ENCODE data around the gene DBP.

The DBP gene

DNA sequence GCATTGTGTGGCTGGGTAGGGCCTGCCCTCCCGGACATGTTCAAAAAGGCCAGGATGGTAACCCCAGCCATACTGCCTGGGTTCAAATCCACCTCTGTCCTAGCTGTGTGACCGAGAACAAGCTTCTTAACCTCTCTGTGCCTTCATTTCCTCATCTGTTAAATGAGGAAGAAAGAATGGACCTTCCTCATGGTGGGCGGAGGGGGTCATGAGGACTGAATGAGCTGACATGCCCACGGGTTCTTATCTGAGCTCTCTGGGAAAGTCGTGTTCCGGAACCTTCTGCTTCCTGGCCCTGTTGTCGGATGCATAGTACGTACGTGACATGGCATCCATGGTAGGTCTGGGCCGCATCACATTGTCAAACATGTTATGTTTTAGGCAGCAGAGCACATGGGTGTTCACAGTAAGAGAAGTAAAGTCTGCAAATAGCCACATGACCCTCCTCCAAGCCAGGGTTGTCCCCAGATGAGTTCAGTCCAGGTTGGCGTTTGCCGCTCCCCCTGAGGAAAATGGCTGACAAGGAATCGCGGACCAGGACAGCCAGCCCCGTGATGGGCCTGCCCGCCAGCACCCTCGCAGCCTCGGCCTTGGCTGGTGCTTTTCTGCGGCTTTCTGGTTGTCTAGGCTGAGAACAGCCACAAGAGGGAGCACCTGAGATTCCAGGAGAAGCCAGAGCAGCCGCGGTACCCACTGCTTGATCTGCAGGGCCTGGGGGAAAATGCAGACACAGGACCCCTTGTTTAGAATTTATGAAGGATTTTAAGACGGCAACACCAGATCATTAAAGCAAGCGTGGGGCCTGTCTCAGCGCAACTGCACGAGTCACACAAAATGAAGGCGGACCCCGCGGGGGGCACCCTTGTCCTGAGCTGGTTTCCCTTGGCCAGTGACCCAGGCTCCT lies 38.0 kb upstream of the DBP start:
- TF ChIP-seq POLR2AphosphoS5 (IDR thresholded peaks at IDR 0.05; ENCODE audit: low read depth, low read length), result no peak
- TF ChIP-seq POLR2A (IDR thresholded peaks at IDR 0.05; ENCODE audit: low read depth, low read length), result no peak
- TF ChIP-seq TAF1 (IDR thresholded peaks at IDR 0.05; ENCODE audit: borderline replicate concordance, low read depth, low read length), result no peak
- DNase-seq (ENCODE audit: insufficient read length), result peak; percentile 93
- peak; percentile 87 for FAIRE-seq

- TF ChIP-seq TAF1 (IDR thresholded peaks at IDR 0.05; ENCODE audit: borderline replicate concordance, low read depth, low read length), result no peak
- no peak for TF ChIP-seq POLR2AphosphoS5 (IDR thresholded peaks at IDR 0.05; ENCODE audit: low read depth, low read length)
- no peak for TF ChIP-seq POLR2A (IDR thresholded peaks at IDR 0.05; ENCODE audit: low read depth, low read length)
- FAIRE-seq, result no peak
Observed at GRCh38 chr19:48674216-48674809, 37.1 kb upstream of the DBP start.

DNA sequence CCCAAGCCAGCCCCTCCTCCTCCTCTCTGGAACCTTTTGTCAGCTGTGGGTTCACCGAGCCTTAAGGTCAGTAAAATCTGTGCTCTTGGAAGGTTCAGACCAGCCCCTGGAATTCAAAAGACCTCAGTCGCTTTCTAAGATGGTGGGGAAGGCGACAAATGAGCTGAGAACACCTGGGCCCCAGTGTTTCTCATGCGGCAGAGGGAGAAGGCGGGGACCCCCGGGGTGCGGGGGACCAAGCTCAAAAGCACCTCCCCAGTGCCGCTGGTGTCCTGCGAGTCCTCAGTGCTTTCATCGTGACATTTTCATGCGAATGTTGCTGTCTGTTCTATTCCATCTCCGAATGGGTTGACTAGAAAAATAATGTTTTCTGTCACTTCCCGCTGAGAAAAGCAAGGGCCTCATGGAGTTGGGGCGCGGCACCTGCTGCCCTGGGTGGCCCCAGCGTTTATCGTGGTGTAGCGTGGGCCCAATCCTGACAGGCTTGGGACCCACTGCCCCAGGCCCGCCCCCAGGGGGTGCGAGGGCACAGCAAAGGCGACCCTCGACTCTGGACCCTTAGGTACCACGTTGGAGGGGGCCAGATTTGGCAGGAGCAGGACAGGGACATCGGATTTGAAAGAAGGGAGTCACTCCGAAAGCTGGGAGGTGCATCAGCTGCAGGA lies 36.4 kb upstream of the DBP start:
- TF ChIP-seq POLR2AphosphoS5 (IDR thresholded peaks at IDR 0.05; ENCODE audit: low read depth, low read length) (no peak), POLR2A (IDR thresholded peaks at IDR 0.05; ENCODE audit: low read depth, low read length) (no peak), TAF1 (IDR thresholded peaks at IDR 0.05; ENCODE audit: borderline replicate concordance, low read depth, low read length) (no peak)
- no peak for DNase-seq (ENCODE audit: insufficient read length)
- no peak for FAIRE-seq

More at GRCh38 chr19:48674216-48674809, 37.1 kb upstream of the DBP start:
- no peak for DNase-seq (ENCODE audit: insufficient read length)

- FAIRE-seq (no peak), DNase-seq (ENCODE audit: insufficient read length) (no peak)
- TF ChIP-seq POLR2AphosphoS5 (IDR thresholded peaks at IDR 0.05; ENCODE audit: low read depth, low read length) (no peak), POLR2A (IDR thresholded peaks at IDR 0.05; ENCODE audit: low read depth, low read length) (no peak), TAF1 (IDR thresholded peaks at IDR 0.05; ENCODE audit: borderline replicate concordance, low read depth, low read length) (no peak)
Observed at GRCh38 chr19:48672994-48673393, 35.8 kb upstream of the DBP start, which contains the start of gene NTN5. Gene NTN5 (minus strand): TSS chr19:48673017. CDS start chr19:48670986, 2,031 bp downstream.

- no peak for FAIRE-seq
- DNase-seq (ENCODE audit: insufficient read length), result no peak
- TF ChIP-seq POLR2AphosphoS5 (IDR thresholded peaks at IDR 0.05; ENCODE audit: low read depth, low read length) (no peak), POLR2A (IDR thresholded peaks at IDR 0.05; ENCODE audit: low read depth, low read length) (no peak), TAF1 (IDR thresholded peaks at IDR 0.05; ENCODE audit: borderline replicate concordance, low read depth, low read length) (no peak)
Observed at GRCh38 chr19:48671446-48671995, 34.3 kb upstream of the DBP start.

DNA sequence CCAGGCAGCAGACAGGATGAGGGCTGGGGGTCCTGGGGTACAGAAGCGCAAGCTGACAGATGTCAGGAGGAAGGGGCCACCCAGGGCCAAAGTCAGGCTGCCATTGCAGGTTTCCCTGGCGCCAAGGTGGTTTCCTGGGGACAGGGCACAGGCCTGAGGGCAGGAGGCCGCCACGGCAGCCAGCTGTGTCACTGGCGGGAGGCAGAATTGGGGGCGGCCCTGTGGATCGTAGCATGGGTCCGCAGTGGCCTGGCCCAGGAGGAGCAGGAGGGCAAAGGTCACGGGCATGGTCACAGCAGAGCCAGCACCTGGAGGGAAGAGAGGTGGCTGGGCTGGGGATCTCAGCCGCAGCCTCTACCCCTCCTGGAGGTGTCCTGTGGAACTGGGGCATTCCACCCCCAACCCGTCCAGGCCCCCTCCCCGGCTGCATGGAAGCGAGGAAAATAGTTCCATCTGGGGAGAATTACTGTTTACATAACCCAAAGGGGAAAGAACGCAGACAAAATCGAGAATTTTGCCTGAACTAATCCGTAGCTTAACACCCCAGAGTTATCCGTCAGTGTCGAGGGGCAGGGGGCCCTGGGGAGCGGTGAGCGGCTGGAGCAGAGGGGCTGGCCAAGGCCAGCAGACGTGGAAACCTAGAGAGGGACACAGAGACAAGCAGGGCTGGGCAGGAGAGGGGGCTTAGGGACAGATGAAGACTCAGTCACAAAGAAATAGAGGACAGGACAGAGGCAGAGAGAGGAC lies 33.7 kb upstream of the DBP start:
- TF ChIP-seq TAF1 (IDR thresholded peaks at IDR 0.05; ENCODE audit: borderline replicate concordance, low read depth, low read length) (no peak), POLR2A (IDR thresholded peaks at IDR 0.05; ENCODE audit: low read depth, low read length) (no peak), POLR2AphosphoS5 (IDR thresholded peaks at IDR 0.05; ENCODE audit: low read depth, low read length) (no peak)
- DNase-seq (ENCODE audit: insufficient read length) (no peak), FAIRE-seq (no peak)

DNA sequence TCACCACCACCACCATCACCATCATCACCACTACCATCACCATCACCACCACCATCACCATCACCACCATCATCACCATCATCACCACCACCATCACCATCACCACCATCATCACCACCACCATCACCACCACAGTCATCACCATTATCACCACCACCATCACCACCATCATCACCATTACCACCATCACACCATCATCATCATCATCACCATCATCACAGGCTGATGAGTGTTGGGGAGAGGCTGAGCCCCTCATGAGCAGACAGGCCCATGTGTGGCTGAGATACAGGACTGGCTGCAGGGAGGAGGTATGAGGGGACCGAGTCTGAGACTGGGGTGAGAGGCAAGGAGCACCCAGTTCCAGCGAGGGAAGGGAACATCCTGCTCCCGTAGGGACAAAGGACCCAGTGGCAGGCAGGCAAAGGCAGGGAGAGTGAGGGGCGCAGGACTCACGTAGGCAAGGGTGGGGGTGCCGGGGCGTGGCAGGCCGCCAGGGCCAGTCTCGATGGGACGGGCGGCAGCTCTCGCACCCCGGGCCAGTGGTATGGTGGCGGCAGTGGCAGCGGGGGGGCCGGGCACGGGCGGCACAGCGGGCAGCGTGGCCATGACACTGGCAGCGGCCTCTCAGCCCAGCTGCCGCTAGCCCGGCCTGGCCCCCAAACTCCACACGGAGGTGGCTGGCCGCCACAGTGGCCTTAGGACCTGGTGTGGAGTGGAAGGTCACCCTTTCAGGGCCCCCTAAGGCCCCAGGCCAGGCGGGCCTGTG lies 32.9 kb upstream of the DBP start:
- DNase-seq (ENCODE audit: insufficient read length) (no peak), FAIRE-seq (no peak)
- TF ChIP-seq POLR2AphosphoS5 (IDR thresholded peaks at IDR 0.05; ENCODE audit: low read depth, low read length), result no peak
- TF ChIP-seq TAF1 (IDR thresholded peaks at IDR 0.05; ENCODE audit: borderline replicate concordance, low read depth, low read length), result no peak
- TF ChIP-seq POLR2A (IDR thresholded peaks at IDR 0.05; ENCODE audit: low read depth, low read length), result no peak

- DNase-seq (ENCODE audit: insufficient read length) (no peak), FAIRE-seq (no peak)
- TF ChIP-seq TAF1 (IDR thresholded peaks at IDR 0.05; ENCODE audit: borderline replicate concordance, low read depth, low read length) (no peak), POLR2A (IDR thresholded peaks at IDR 0.05; ENCODE audit: low read depth, low read length) (no peak), POLR2AphosphoS5 (IDR thresholded peaks at IDR 0.05; ENCODE audit: low read depth, low read length) (no peak)
Observed at GRCh38 chr19:48668761-48669160, 31.6 kb upstream of the DBP start.

GRCh38 chr19:48668332-48668731 lies 31.2 kb upstream of the DBP start:
- no peak for TF ChIP-seq POLR2AphosphoS5 (IDR thresholded peaks at IDR 0.05; ENCODE audit: low read depth, low read length)
- no peak for TF ChIP-seq TAF1 (IDR thresholded peaks at IDR 0.05; ENCODE audit: borderline replicate concordance, low read depth, low read length)
- TF ChIP-seq POLR2A (IDR thresholded peaks at IDR 0.05; ENCODE audit: low read depth, low read length), result no peak
- DNase-seq (ENCODE audit: insufficient read length) (no peak), FAIRE-seq (no peak)

- no peak for TF ChIP-seq POLR2AphosphoS5 (IDR thresholded peaks at IDR 0.05; ENCODE audit: low read depth, low read length)
- TF ChIP-seq POLR2A (IDR thresholded peaks at IDR 0.05; ENCODE audit: low read depth, low read length), result no peak
- TF ChIP-seq TAF1 (IDR thresholded peaks at IDR 0.05; ENCODE audit: borderline replicate concordance, low read depth, low read length), result no peak
- FAIRE-seq (no peak), DNase-seq (ENCODE audit: insufficient read length) (no peak)
Observed at GRCh38 chr19:48665786-48666185, 28.6 kb upstream of the DBP start.
